IMR-90 (cell line): ENCODE data around the gene PLXND1. TPM values are rescaled to one million over a fixed set of nuclear protein-coding genes. Genes with fewer than 3 reads are reported as not detected.

Source experiments
- ATAC-seq: fragments of 200-7000 bp; cut with Tn5 transposase; 2 replicates; pipeline ENCODE4 v1.9.1; 2020; ENCODE audit warnings: low read depth, mild to moderate bottlenecking, moderate library complexity
- BruUV-seq: library from RNA; stranded (reverse); fragments of 400-500 nt; replicated peaks from 2 replicates; lab custom pipeline; 2021; lab: Mats Ljungman, UMichigan
- CTCF ChIA-PET: fragments of 300-600 bp; formaldehyde crosslinking; extraction: SDS; loops from one replicate; lab custom pipeline; 2021; ENCODE audit warnings: antibody characterized with exemption; lab: Yijun Ruan, JAX
- POLR2A ChIA-PET: fragments of 300-600 bp; sonication (Branson Sonifier 250); formaldehyde crosslinking; loops from one replicate; lab custom pipeline; 2022; ENCODE audit warnings: antibody characterized with exemption; ENCODE audit not compliant: unreplicated experiment; lab: Charles Lee
- DNase-seq: peaks from one replicate; pipeline ENCODE4 v3.0.0; 2013
- H2AFZ ChIP-seq: replicated peaks from 2 replicates; pipeline ENCODE3; 2013; ENCODE audit warnings: low read length, mild to moderate bottlenecking; ENCODE audit not compliant: poor library complexity
- H2AK5ac ChIP-seq: 2 replicates; pipeline ENCODE4 v1.6.1; 2013; ENCODE audit warnings: low read depth, low read length, inconsistent platforms
- H2AK9ac ChIP-seq: replicated peaks from 2 replicates; pipeline ENCODE3; 2013; ENCODE audit warnings: mild to moderate bottlenecking, low read depth, low read length, moderate library complexity; ENCODE audit not compliant: poor library complexity
- H2BK120ac ChIP-seq: 2 replicates; pipeline ENCODE4 v1.6.1; 2013; ENCODE audit warnings: low read depth, low read length, inconsistent platforms
- H2BK15ac ChIP-seq: 3 replicates; pipeline ENCODE4 v1.6.1; 2013; ENCODE audit warnings: low read depth, low read length, inconsistent platforms
- H2BK20ac ChIP-seq: 2 replicates; pipeline ENCODE4 v1.6.1; 2013; ENCODE audit warnings: low read depth, mild to moderate bottlenecking, inconsistent platforms, low read length, moderate library complexity
- H2BK5ac ChIP-seq: 2 replicates; pipeline ENCODE4 v1.6.1; 2013; ENCODE audit warnings: mild to moderate bottlenecking, low read depth, low read length, inconsistent platforms; ENCODE audit not compliant: poor library complexity, severe bottlenecking
- H3K14ac ChIP-seq: replicated peaks from 2 replicates; pipeline ENCODE4 v1.6.1; 2013; ENCODE audit warnings: low read depth, low read length, inconsistent platforms
- H3K18ac ChIP-seq: 2 replicates; pipeline ENCODE4 v1.6.1; 2013; ENCODE audit warnings: low read depth, low read length, control low read depth
- H3K23ac ChIP-seq: 2 replicates; pipeline ENCODE4 v1.6.1; 2013; ENCODE audit warnings: low read depth, low read length, inconsistent platforms
- H3K27ac ChIP-seq: 2 replicates; pipeline ENCODE4 v1.5.1; 2013; ENCODE audit warnings: mild to moderate bottlenecking, control low read depth, low read length; ENCODE audit not compliant: insufficient read depth
- H3K27me3 ChIP-seq: 2 replicates; pipeline ENCODE4 v1.6.1; 2013; ENCODE audit warnings: low read length; ENCODE audit not compliant: control insufficient read depth, insufficient read depth
- H3K36me3 ChIP-seq: 2 replicates; pipeline ENCODE4 v1.6.1; 2013; ENCODE audit warnings: low read length, mixed read lengths; ENCODE audit not compliant: control insufficient read depth, insufficient read depth
- H3K4ac ChIP-seq: 2 replicates; pipeline ENCODE4 v1.6.1; 2013; ENCODE audit warnings: low read depth, low read length, inconsistent platforms
- H3K4me1 ChIP-seq: 2 replicates; pipeline ENCODE4 v1.6.1; 2013; ENCODE audit warnings: low read length, mixed read lengths; ENCODE audit not compliant: control insufficient read depth, insufficient read depth
- H3K4me2 ChIP-seq: 2 replicates; pipeline ENCODE4 v1.6.1; 2013; ENCODE audit warnings: low read depth, mild to moderate bottlenecking, control low read depth, low read length, moderate library complexity
- H3K4me3 ChIP-seq: 2 replicates; pipeline ENCODE4 v1.5.1; 2013; ENCODE audit warnings: low read depth, mild to moderate bottlenecking, control low read depth, low read length, moderate library complexity; ENCODE audit not compliant: insufficient read depth
- H3K56ac ChIP-seq: 2 replicates; pipeline ENCODE4 v1.6.1; 2013; ENCODE audit warnings: low read length, inconsistent platforms; ENCODE audit not compliant: insufficient read depth; ENCODE audit errors: extremely low read depth
- H3K79me1 ChIP-seq, 2 experiments: 2 replicates each; pipeline ENCODE4 v1.6.1; 2013; ENCODE audit warnings: low read length in 2 of 2, inconsistent platforms in 1 of 2, low read depth in 1 of 2
- H3K9ac ChIP-seq: 2 replicates; pipeline ENCODE4 v1.6.1; 2013; ENCODE audit warnings: low read depth, low read length, control low read depth
- H3K9me1 ChIP-seq: 2 replicates; pipeline ENCODE4 v1.6.1; 2013; ENCODE audit warnings: low read length, inconsistent platforms; ENCODE audit not compliant: insufficient read depth
- H3K9me3 ChIP-seq: 2 replicates; pipeline ENCODE4 v1.6.1; 2013; ENCODE audit warnings: low read length; ENCODE audit not compliant: control insufficient read depth, insufficient read depth
- H4K20me1 ChIP-seq: 2 replicates; pipeline ENCODE4 v1.6.1; 2013; ENCODE audit warnings: low read length, inconsistent platforms; ENCODE audit not compliant: insufficient read depth
- H4K5ac ChIP-seq: 2 replicates; pipeline ENCODE4 v1.6.1; 2013; ENCODE audit warnings: mild to moderate bottlenecking, low read depth, low read length, control low read depth
- H4K8ac ChIP-seq, 2 experiments: 2 replicates each; pipeline ENCODE4 v1.6.1; 2013; ENCODE audit warnings: low read depth in 2 of 2, low read length in 2 of 2, control low read depth in 1 of 2, inconsistent platforms in 1 of 2
- H4K91ac ChIP-seq: 2 replicates; pipeline ENCODE4 v1.6.1; 2013; ENCODE audit warnings: low read depth, low read length, inconsistent platforms; ENCODE audit not compliant: insufficient read depth
- BHLHE40 ChIP-seq: fragments of 150-350 bp; IDR thresholded peaks from 2 replicates; pipeline ENCODE4 v1.6.1; 2016; ENCODE audit warnings: mild to moderate bottlenecking, low read depth, low read length
- CEBPB ChIP-seq: IDR thresholded peaks from 2 replicates; pipeline ENCODE4 v1.6.1; 2012; ENCODE audit warnings: low read depth, low read length, improper control_type of control experiment
- CHD1 ChIP-seq: IDR thresholded peaks from 2 replicates; pipeline ENCODE4 v1.6.1; 2012; ENCODE audit warnings: low read depth, low read length, improper control_type of control experiment
- CTCF ChIP-seq: conservative IDR thresholded peaks from 2 replicates; pipeline ENCODE4 v1.5.1; 2012; ENCODE audit warnings: mild to moderate bottlenecking, low read depth, low read length, improper control_type of control experiment
- ELK1 ChIP-seq: fragments of 150-350 bp; IDR thresholded peaks from 2 replicates; pipeline ENCODE4 v1.6.1; 2016; ENCODE audit warnings: low read depth, mild to moderate bottlenecking, low read length, moderate library complexity, borderline replicate concordance
- FOS ChIP-seq: fragments of 150-350 bp; IDR thresholded peaks from 2 replicates; pipeline ENCODE4 v1.6.1; 2016; ENCODE audit warnings: low read depth, low read length
- MAFK ChIP-seq: IDR thresholded peaks from 2 replicates; pipeline ENCODE4 v1.6.1; 2012; ENCODE audit warnings: low read depth, low read length, improper control_type of control experiment
- MAZ ChIP-seq: IDR thresholded peaks from 2 replicates; pipeline ENCODE4 v1.6.1; 2012; ENCODE audit warnings: low read depth, mild to moderate bottlenecking, low read length, improper control_type of control experiment, moderate library complexity, borderline replicate concordance
- MXI1 ChIP-seq: IDR thresholded peaks from 2 replicates; pipeline ENCODE4 v1.6.1; 2012; ENCODE audit warnings: low read depth, mild to moderate bottlenecking, low read length, moderate library complexity, borderline replicate concordance
- NFE2L2 ChIP-seq: fragments of 150-350 bp; IDR thresholded peaks from 2 replicates; pipeline ENCODE4 v1.6.1; 2016; ENCODE audit warnings: low read depth, mild to moderate bottlenecking, low read length
- POLR2A ChIP-seq: IDR thresholded peaks from 2 replicates; pipeline ENCODE4 v1.6.1; 2012; ENCODE audit warnings: mild to moderate bottlenecking, low read depth, low read length
- RAD21 ChIP-seq: IDR thresholded peaks from 2 replicates; pipeline ENCODE4 v1.6.1; 2012; ENCODE audit warnings: low read length, improper control_type of control experiment
- RCOR1 ChIP-seq: IDR thresholded peaks from 2 replicates; pipeline ENCODE4 v1.6.1; 2012; ENCODE audit warnings: mild to moderate bottlenecking, low read length, improper control_type of control experiment; ENCODE audit not compliant: insufficient replicate concordance
- RFX5 ChIP-seq: IDR thresholded peaks from 2 replicates; pipeline ENCODE4 v1.8.0; 2012; ENCODE audit warnings: low read depth, mild to moderate bottlenecking, low read length, moderate library complexity
- SMC3 ChIP-seq: fragments of 150-350 bp; IDR thresholded peaks from 2 replicates; pipeline ENCODE4 v1.6.1; 2016; ENCODE audit warnings: low read depth, mild to moderate bottlenecking, antibody characterized with exemption, low read length, moderate library complexity
- USF2 ChIP-seq: fragments of 150-350 bp; IDR thresholded peaks from 2 replicates; pipeline ENCODE4 v1.6.1; 2017; ENCODE audit warnings: mild to moderate bottlenecking, antibody characterized with exemption, low read length, low read depth
- WGBS, 2 experiments: methylation state at CpG; one replicate each; pipeline versions ENCODE4 v1.1.5 to v1.1.7; 2013; ENCODE audit warnings: missing lambda C conversion rate in 2 of 2; ENCODE audit not compliant: insufficient read length in 1 of 2; ENCODE audit errors: extremely low coverage in 2 of 2; 5-methylcytosine and 5-hydroxymethylcytosine counted together
- dilution Hi-C: fragments of 300-500 bp; cut with HindIII; formaldehyde crosslinking; loops from one replicate; pipeline ENCODE4 v1.14.3; 2018; ENCODE audit warnings: low sequenced_read_pairs; ENCODE audit not compliant: unreplicated experiment
- in situ Hi-C: fragments of 300-500 bp; cut with MboI; formaldehyde crosslinking; loops from 3 replicates; pipeline ENCODE4 v1.14.3; 2019; ENCODE audit warnings: low sequenced_read_pairs, inconsistent platforms, mixed read lengths
- intact Hi-C: fragments of 100-400 bp; cut with micrococcal nuclease; formaldehyde crosslinking; loops from 2 replicates; pipeline ENCODE4 v1.10.0; 2022
- polyA plus RNA-seq, 3 experiments: library from polyadenylated mRNA; depleted of rRNA; stranded (reverse); fragments of >200 nt; gene quantifications; 2 replicates each; pipeline ENCODE4 v1.2.3, GENCODE V29; 2012; ENCODE audit warnings: low replicate concordance in 1 of 3
- total RNA-seq: library from RNA; depleted of rRNA; stranded (reverse); fragments of >200 nt; gene quantifications from 2 replicates; pipeline ENCODE4 v1.2.3, GENCODE V29; 2012

Gene PLXND1
- total and polyA plus RNA-seq, 2 of the 4 experiments (the other 2 are of a cell fraction), result 19.2 to 67.1 TPM

- Histone ChIP-seq H3K9ac (no peak overlapping the region), H4K5ac (no peak overlapping the region), H2AK9ac (no peak overlapping the region), H3K79me1 (peaks cover 18 to 69% of the 10 kb centered on the region in 2 experiments), H3K27ac (no peak overlapping the region), H3K27me3 (no peaks in the 10 kb centered on the region), H4K8ac (no peak overlapping the region), H3K4me3 (no peak overlapping the region), H3K56ac (no peak overlapping the region), H3K4me2 (no peak overlapping the region), H4K91ac (peak overlapping the region; percentile 34; the same call in 1 of the 2 replicates), H3K18ac (no peak overlapping the region), H2AFZ (no peak overlapping the region), H3K4me1 (peaks cover 43% of the 10 kb centered on the region), H4K20me1 (peaks cover 39% of the 10 kb centered on the region), H2AK5ac (peak overlapping the region; percentile 89), H2BK20ac (no peak overlapping the region), H3K36me3 (no peaks in the 10 kb centered on the region), H2BK5ac (no peak overlapping the region), H2BK120ac (no peak overlapping the region), H3K4ac (peak overlapping the region; percentile 80; the same call in 1 of the 2 replicates), H3K14ac (no peak overlapping the region), H2BK15ac (peak overlapping the region; percentile 58; the same call in 2 of the 3 replicates), H3K23ac (peak overlapping the region; percentile 65; the same call in 1 of the 2 replicates), H3K9me3 (no peaks in the 10 kb centered on the region), H3K9me1 (peaks cover 32% of the 10 kb centered on the region)
- 92% methylated on average over 4 of the region's 11 CpGs; no CpG with 5 or more reads in 1 of the 2 experiments for WGBS, 2 experiments
- dilution Hi-C loops, result no loop called here
- BruUV-seq, result no TSS peak
- in situ Hi-C loops, result loop anchor here (5.0 to 25.0 kb wide), 2 partner anchors 110 to 215 kb away; no protein-coding TSS in a partner anchor
- POLR2A ChIA-PET, result no interaction called here
- ATAC-seq (no peak), DNase-seq (no peak)
- CTCF ChIA-PET, result no interaction called here
- TF ChIP-seq RCOR1, result no peak
- TF ChIP-seq MAZ, result no peak
- no peak for TF ChIP-seq USF2
- no peak for TF ChIP-seq CHD1
- TF ChIP-seq RFX5, result no peak
- TF ChIP-seq ELK1, result no peak
- TF ChIP-seq CTCF, result no peak
- TF ChIP-seq NFE2L2, result no peak
- no peak for TF ChIP-seq SMC3
- no peak for TF ChIP-seq CEBPB
- TF ChIP-seq MAFK, result no peak
- no peak for TF ChIP-seq RAD21
- no peak for TF ChIP-seq BHLHE40
- no peak for TF ChIP-seq FOS
- no peak for TF ChIP-seq MXI1
- TF ChIP-seq POLR2A, result no peak
- intact Hi-C loops, result loop anchor here (5.0 kb wide), 1 partner anchor 220 kb away; no protein-coding TSS in a partner anchor
Observed at GRCh38 chr3:129602309-129602708, 4.2 kb downstream of the PLXND1 start.
